Measurements from ENCODE around the gene UBE2H.
"Not testable (repeated sequence)": the region's sequence is repeated elsewhere in the genome, so short reads cannot be mapped to it uniquely, and the experiment has no call there.

The UBE2H gene

DNA sequence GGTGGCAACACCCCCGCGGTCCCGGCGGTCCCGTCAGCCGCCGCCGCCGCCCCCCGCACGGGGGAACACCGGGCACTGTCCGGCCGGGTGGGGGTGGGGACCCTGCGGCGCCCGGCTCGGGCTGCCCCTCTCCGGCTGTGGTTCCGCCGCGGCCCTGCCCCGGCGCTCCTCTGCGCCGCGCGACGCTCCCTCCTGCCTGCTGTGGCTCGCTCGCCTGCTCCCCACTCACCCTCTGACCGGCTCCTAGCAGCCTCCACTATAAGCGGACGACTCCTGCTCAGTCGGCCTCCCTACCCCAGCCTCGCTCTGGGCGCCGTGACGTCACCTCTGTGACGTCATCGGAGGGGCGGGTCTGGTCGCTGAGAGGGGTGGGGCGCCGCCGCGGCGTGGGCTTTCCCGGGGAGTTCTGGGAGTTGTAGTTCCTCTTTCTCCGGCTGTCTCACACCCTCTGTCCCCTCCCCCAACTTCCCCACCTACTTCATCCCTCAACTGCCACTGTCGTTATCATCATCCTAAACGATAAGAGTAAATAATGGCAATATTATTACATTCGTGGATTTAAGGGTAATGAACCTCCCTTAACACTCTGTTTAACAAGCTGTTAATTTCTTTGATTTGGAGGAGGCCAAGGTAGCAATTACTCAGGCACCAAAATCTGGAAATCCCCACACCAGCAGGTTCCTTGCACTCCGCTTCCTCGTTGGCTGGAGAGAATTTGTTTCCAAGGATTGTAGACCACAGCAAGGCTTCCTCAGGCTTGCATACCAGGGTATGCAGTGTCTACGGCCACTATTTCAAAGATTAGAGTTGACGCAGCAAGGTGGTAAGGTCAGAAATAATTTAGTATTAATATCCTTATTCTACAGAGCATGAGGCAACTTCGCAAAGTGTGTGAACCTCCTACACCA is at the start of gene UBE2H:
UBE2H (minus strand) TSS at position 308 of the 908 bp plus-strand sequence. CDS start 405 bp downstream, outside the sequence.
- DNase-seq: peak; percentile 90

DNA sequence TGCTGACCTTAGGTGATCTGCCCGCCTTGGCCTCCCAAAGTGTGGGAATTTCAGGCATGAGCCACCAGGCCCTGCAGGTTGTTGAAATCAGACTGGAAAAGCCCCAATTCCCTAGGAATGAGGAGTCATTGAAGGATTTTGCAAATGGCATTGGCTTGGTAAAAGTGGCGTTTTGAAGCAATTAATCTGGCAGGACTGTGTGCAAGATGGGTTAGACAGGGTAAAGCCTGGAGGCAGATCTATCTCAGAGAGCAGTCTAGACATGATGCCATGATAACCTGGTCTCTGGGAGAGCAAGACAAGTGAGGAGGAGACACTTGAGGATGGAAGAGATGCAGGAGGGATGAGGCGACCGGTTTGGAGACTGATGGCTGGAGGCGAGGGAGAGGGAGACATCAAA is 45.7 kb upstream of the UBE2H start:
- DNase-seq: no peak

DNA sequence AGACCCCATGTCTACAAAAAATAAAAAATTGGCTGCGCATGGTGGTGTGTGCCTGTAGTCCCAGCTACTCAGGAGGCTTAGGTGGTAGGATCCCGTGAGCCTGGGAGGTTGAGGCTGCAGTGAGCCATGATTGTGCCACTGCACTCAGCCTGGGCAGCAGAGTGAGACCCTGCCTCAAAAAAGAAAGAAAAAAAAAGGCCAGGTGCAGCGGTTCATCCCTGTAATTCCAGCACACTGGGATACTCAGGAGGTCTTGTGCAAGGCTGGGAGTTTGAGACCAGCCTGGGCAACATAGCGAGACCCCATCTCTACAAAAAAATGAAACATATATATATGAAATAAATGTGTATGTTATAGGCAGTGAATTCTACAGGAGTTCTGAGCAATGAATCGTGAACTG is 44.5 kb upstream of the UBE2H start:
- DNase-seq: no peak

GRCh38 chr7:129993275-129993674 is 40.5 kb upstream of the UBE2H start:
- DNase-seq: no peak

DNA sequence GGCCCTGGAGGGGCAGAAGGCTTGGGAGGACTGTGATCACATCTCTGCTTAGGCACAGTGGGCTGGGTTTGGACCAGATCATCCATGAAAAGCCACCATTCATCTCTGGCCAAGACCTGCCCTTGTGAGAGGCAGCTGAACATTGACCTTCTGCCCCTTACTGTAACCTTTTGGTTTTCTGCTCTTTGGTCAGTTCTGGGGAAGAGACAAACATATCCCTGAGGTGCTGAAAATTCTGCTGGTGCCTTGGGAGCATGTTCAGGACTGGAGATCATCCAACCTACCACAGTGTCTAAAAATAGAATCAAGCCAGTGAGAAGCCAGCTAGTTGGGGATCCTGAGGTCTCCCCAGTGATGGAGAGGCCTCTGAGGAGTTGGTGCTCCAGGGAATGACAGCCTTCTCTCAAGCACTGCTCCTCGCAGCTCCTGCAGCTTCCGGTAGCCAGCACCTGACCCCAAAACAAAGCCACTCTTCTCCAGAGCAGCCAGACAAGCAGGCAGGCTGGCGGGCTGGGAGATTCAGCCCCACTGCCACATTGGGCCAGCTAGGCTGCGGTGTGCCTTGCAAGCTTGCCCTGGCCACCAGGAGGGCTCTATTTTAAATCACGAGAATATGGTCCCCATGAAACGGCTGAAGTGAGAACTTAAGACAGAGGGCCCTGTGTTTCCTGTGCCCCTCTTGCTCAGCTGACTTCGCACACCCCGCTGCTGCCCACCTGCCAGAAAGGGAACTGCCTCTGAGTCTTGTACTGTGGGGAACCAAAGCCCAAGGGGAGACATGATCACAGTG is 37.8 kb upstream of the UBE2H start:
- no peak for DNase-seq

- no peak for DNase-seq
These were observed 36.7 kb upstream of the UBE2H start for GRCh38 chr7:129989466-129989865.

DNA sequence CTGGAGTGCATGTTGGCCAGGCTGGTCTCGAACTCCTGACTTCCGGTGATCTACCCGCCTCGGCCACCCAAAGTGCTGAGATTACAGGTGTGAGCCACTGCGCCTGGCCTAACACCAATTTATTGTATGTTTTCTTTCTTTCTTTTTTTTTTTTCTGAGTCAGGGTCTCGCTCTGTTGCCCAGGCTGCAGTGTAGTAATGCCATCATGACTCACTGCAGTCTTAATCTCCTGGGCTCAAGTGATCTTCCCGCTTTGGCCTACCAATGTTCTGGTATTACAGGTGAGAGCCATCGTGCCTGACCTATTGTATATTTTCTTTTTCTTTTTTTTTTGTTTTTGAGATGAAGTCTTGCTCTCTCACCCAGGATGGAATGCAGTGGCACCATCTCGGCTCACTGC is 33.8 kb upstream of the UBE2H start:
- DNase-seq: no peak

DNA sequence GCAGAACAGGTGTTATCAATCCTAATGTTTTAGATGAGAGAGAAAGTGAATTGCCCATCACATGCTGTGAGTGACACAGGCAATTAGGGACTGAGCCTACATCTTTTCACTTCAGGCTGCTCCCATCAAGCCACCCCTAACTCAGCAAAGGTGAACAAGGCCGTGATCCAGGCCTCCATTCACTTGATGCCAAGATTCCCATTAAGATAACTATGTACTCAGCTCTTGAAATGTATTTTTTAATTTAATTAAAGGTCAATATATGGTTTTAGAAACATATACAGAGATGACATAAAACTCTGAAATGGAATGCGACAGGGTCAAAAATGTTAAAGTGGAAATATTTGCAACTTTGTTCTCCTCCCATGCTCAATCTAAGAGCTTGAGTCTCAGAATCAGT is 27.9 kb upstream of the UBE2H start:
- DNase-seq: no peak

- no peak for DNase-seq
These were observed 22.5 kb upstream of the UBE2H start for GRCh38 chr7:129975309-129975708.

GRCh38 chr7:129970816-129971215 is 18.1 kb upstream of the UBE2H start:
- DNase-seq: no peak

GRCh38 chr7:129969881-129970446 is 17.2 kb upstream of the UBE2H start:
- no peak for DNase-seq

DNA sequence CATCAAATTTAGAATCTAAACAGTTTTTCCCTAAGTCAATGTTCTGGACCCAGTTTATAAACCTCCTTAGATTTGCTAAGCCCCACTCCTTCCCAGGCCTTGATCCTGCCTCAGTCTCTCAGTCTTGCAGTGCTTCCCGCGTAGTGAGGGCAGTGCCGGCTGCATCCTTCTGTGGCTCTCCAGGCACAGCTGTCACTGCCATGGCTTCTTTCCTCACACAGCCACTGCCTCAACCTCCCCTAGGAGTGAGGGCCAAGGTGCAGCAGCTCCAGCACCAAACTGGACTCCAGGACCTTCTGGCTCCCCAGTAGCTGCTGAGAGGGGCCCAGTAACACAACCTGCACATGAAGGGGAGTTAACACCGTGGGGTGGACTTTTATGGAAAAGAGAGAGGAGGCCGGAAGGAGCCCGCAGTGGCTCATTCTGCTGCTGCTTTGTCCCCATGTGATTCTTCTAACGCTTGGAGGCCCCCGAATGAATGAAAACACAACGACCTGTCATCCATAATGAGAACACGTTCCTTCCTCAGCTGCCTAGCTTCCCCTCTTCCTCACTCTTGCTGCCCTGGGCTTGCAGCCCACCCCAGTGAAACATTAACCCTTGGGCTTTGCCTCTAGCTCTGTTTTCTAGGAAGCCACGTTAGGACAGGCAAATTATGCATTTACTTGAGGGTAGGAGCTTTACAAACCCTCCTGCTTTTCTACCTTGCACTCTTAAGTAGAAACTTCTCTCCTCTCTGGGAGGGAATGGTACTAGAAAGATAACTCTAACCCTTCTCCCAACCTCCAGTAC is 16.0 kb upstream of the UBE2H start:
- DNase-seq: no peak

GRCh38 chr7:129960204-129960475 is 7.4 kb upstream of the UBE2H start:
- not testable (repeated sequence) for DNase-seq

- DNase-seq: no peak
These were observed 6.9 kb upstream of the UBE2H start for GRCh38 chr7:129959471-129960203.

- DNase-seq: no peak
These were observed 6.1 kb upstream of the UBE2H start for GRCh38 chr7:129958643-129959470.

- no peak for DNase-seq
These were observed 3.3 kb upstream of the UBE2H start for GRCh38 chr7:129955993-129956543.

DNA sequence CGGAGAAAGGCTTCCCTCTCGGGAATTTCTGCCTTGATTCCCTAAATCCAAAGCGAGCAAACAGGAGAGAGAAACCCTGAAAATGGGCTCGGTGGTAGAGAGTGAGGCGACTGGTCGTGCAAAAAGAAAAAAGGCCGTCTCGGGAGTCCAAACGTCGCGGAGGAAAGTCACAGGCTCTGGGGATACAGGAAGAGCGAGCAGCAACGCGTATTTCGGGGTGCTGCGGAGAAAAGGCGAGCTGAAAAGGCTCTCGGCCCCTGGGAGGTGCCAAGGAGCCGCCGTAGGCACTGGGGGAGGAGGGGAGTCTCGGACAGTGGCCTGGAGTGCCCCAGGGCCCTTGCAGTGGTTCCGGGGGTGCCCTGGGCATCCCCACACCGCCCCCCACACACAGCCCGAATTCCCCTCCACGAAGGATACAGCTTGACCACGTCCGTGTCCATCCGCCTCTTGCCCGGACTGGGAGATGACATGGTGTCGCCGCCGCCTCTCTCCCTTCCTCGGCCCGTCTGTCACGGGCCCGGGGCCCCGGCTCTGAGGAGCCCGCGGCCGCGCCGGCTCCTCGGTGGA is 591 bp downstream of the UBE2H start:
- DNase-seq: no peak

- DNase-seq: no peak
These were observed 1.3 kb downstream of the UBE2H start for GRCh38 chr7:129951226-129952085.

DNA sequence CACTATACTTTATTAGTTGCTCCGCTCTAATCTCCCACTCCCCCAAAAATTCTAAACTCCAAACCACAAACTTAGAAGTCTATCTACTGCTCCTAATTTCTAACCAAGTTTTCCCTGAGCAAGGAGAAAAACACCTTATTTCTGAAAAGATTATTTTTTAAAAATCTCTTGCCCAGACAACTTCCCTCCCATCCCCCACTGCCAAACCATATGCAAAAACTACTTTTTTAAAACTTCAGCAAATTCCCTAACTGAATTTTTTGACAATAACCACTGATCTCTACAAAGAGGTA is 1.9 kb downstream of the UBE2H start:
- DNase-seq: no peak
